ENCODE measurements around the gene KCNJ6. TPM values are rescaled to one million over a fixed set of nuclear protein-coding genes. Genes with fewer than 3 reads are reported as not detected.

KCNJ6 gene
- total and polyA plus RNA-seq, 9 of the 15 experiments (the other 6 are each of a cell fraction or from before 2014, with no cell fraction given) = 0.06 to 0.21 (median 0.13) TPM; not detected in 1

- Histone ChIP-seq H3K9ac (ENCODE audit: insufficient read depth in 1 of 2, low read depth in 2 of 2, low read length in 2 of 2) (no peak overlapping the region), H4K20me1 (replicated peaks; ENCODE audit: control insufficient read depth, insufficient read depth, low read length) (no peaks in the 10 kb centered on the region), H3K27ac (ENCODE audit: extremely low read depth, low read depth, low read length) (no peak overlapping the region), H3K9me3 (replicated peaks; ENCODE audit: control insufficient read depth, insufficient read depth, low read depth, low read length) (no peaks in the 10 kb centered on the region), H3K27me3 (ENCODE audit: control insufficient read depth in 2 of 2, insufficient read depth in 2 of 2, low read length in 2 of 2) (peaks cover 0 to 22% of the 10 kb centered on the region in 2 experiments; a peak in 4 of 5 replicates), H3K4me3 (no peak overlapping the region), H3K4me1 (replicated peaks in 1 of 2; ENCODE audit: control insufficient read depth in 2 of 2, insufficient read depth in 2 of 2, low read length in 2 of 2) (no peaks in the 10 kb centered on the region), H3K79me2 (ENCODE audit: control insufficient read depth, insufficient read depth, low read length) (no peaks in the 10 kb centered on the region), H3K9me1 (ENCODE audit: control insufficient read depth, insufficient read depth, low read length) (no peaks in the 10 kb centered on the region), H3K4me2 (ENCODE audit: insufficient read depth, low read length) (no peak overlapping the region), H2AFZ (ENCODE audit: low read depth, low read length) (no peak overlapping the region), H3K36me3 (ENCODE audit: control insufficient read depth, insufficient read depth, low read length) (no peaks in the 10 kb centered on the region)
- CTCF ChIA-PET (ENCODE audit: low intra/inter-chr PET ratio) = no interaction called here
- POLR2A ChIA-PET = no interaction called here
- no TSS peak for BruUV-seq (replicated peaks)
- ATAC-seq (0 out of 3 replicates have a peak, but pooled peaks have one; percentile 41), DNase-seq (ENCODE audit: extremely low read depth in 1 of 4, low spot score in 3 of 4) (no peak), FAIRE-seq (peak; percentile 37)
- intact Hi-C loops (cut with micrococcal nuclease) (no loop called here), in situ Hi-C loops (cut with MboI) (no loop called here)
- 0% methylated on average over 3 of the region's 3 CpGs for WGBS (ENCODE audit: insufficient coverage, low coverage, missing lambda C conversion rate)
- TF ChIP-seq NCOA2 (IDR thresholded peaks at IDR 0.05; ENCODE audit: partially characterized antibody in 2 of 2) = peak in 1 of 2 experiments; percentile 63
- TF ChIP-seq DACH1 (IDR thresholded peaks at IDR 0.05; ENCODE audit: partially characterized antibody) = peak; percentile 14
- TF ChIP-seq, protein P1, sequence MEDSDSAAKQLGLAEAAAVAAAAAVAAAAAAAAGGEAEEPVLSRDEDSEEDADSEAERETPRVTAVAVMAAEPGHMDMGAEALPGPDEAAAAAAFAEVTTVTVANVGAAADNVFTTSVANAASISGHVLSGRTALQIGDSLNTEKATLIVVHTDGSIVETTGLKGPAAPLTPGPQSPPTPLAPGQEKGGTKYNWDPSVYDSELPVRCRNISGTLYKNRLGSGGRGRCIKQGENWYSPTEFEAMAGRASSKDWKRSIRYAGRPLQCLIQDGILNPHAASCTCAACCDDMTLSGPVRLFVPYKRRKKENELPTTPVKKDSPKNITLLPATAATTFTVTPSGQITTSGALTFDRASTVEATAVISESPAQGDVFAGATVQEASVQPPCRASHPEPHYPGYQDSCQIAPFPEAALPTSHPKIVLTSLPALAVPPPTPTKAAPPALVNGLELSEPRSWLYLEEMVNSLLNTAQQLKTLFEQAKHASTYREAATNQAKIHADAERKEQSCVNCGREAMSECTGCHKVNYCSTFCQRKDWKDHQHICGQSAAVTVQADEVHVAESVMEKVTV (CRISPR knock-in tag; IDR thresholded peaks at IDR 0.05) = no peak
- TF ChIP-seq, protein P2, sequence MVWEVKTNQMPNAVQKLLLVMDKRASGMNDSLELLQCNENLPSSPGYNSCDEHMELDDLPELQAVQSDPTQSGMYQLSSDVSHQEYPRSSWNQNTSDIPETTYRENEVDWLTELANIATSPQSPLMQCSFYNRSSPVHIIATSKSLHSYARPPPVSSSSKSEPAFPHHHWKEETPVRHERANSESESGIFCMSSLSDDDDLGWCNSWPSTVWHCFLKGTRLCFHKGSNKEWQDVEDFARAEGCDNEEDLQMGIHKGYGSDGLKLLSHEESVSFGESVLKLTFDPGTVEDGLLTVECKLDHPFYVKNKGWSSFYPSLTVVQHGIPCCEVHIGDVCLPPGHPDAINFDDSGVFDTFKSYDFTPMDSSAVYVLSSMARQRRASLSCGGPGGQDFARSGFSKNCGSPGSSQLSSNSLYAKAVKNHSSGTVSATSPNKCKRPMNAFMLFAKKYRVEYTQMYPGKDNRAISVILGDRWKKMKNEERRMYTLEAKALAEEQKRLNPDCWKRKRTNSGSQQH (CRISPR knock-in tag; IDR thresholded peaks at IDR 0.05) = no peak
- no peak for TF ChIP-seq RFX7 (CRISPR knock-in tag; IDR thresholded peaks at IDR 0.05)
- no peak for TF ChIP-seq ZNF512 (tag; IDR thresholded peaks at IDR 0.05)
- TF ChIP-seq MAZ (CRISPR knock-in tag; conservative IDR thresholded peaks at IDR 0.05 in 1 of 2, IDR thresholded peaks at IDR 0.05 in 1 of 2) = no peak
- no peak for TF ChIP-seq DMBX1 (CRISPR knock-in tag; IDR thresholded peaks at IDR 0.05; ENCODE audit: borderline replicate concordance)
- TF ChIP-seq, protein P3, sequence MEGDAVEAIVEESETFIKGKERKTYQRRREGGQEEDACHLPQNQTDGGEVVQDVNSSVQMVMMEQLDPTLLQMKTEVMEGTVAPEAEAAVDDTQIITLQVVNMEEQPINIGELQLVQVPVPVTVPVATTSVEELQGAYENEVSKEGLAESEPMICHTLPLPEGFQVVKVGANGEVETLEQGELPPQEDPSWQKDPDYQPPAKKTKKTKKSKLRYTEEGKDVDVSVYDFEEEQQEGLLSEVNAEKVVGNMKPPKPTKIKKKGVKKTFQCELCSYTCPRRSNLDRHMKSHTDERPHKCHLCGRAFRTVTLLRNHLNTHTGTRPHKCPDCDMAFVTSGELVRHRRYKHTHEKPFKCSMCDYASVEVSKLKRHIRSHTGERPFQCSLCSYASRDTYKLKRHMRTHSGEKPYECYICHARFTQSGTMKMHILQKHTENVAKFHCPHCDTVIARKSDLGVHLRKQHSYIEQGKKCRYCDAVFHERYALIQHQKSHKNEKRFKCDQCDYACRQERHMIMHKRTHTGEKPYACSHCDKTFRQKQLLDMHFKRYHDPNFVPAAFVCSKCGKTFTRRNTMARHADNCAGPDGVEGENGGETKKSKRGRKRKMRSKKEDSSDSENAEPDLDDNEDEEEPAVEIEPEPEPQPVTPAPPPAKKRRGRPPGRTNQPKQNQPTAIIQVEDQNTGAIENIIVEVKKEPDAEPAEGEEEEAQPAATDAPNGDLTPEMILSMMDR (IDR thresholded peaks at IDR 0.05 in 2 of 3, conservative IDR thresholded peaks at IDR 0.05 in 1 of 3; ENCODE audit: insufficient read depth in 2 of 3, low read depth in 1 of 3, low read length in 3 of 3) = peak; percentile 12 to 28 (median 24); a peak in 2 of 6 replicates
- TF ChIP-seq SIX5 (IDR thresholded peaks at IDR 0.05; ENCODE audit: borderline replicate concordance in 1 of 2, insufficient read depth in 1 of 2, low read depth in 1 of 2, low read length in 2 of 2) = no peak
- peak; percentile 37; the same call in 1 of the 2 replicates for TF ChIP-seq MAFG (tag; conservative IDR thresholded peaks at IDR 0.05)
- TF ChIP-seq SMARCE1 (IDR thresholded peaks at IDR 0.05) = no peak
These were observed 42.6 kb downstream of the KCNJ6 start for GRCh38 chr21:37873655-37874054.

Data from K562 (cell line).